H1 (cell line): ENCODE measurements around the gene ADRB2. TPM values are rescaled to one million over a fixed set of nuclear protein-coding genes. Genes with fewer than 3 reads are reported as not detected.

ENCODE experiments used
- BCL11A ChIP-seq, 2 experiments: IDR thresholded peaks; one replicate each; pipeline ENCODE4 v1.6.1; 2011; ENCODE audit warnings: low read depth in 2 of 2, low read length in 2 of 2, mild to moderate bottlenecking in 2 of 2
- CHD1 ChIP-seq: IDR thresholded peaks from 2 replicates; pipeline ENCODE4 v1.6.1; 2012; ENCODE audit warnings: low read depth, low read length, improper control_type of control experiment
- HDAC2 ChIP-seq, 2 experiments: fragments of 300-600 bp in 1 of 2; sonication (generic) in 1 of 2; IDR thresholded peaks; 2 replicates each; pipeline ENCODE4 v1.6.1; 2011 to 2012; ENCODE audit warnings: low read depth in 2 of 2, low read length in 2 of 2, mild to moderate bottlenecking in 2 of 2, moderate library complexity in 2 of 2, borderline replicate concordance in 1 of 2, inconsistent platforms in 1 of 2
- KDM1A ChIP-seq: fragments of 200-600, 300-600 bp; sonication (generic); IDR thresholded peaks from 2 replicates; pipeline ENCODE4 v1.7.1; 2016; ENCODE audit warnings: mild to moderate bottlenecking, low read length, borderline replicate concordance
- ZNF274 ChIP-seq: IDR thresholded peaks from 2 replicates; pipeline ENCODE4 v1.7.0; 2012; ENCODE audit warnings: low read length, borderline replicate concordance; ENCODE audit errors: extremely low read depth
- polyA plus RNA-seq, 7 experiments: library from polyadenylated mRNA; depleted of rRNA in 3 of 7; stranded (reverse) in 5 of 7; unstranded in 2 of 7; fragments of >200 nt in 5 of 7; fragments of 200-250 nt in 2 of 7; gene quantifications; 1 replicate in 5 of 7; 2 replicates in 1 of 7; 4 replicates in 1 of 7; pipeline versions ENCODE4 v1.2.1 to v1.2.3, GENCODE V29; 2011 to 2013; ENCODE audit warnings: missing spikeins in 2 of 7, mixed read lengths in 2 of 7
- total RNA-seq: library from RNA; stranded (reverse); fragmentation: NEBNext Ultra II Directional; extraction: Animal tissue kit (Norgen Biotek cat#: 25700); gene quantifications from 2 replicates; pipeline ENCODE4 v1.2.1, GENCODE V29; 2021

The ADRB2 gene
- total and polyA plus RNA-seq, 2 of the 8 experiments (the other 6 are each of a cell fraction or from before 2014, with no cell fraction given): 0.65 to 0.77 TPM

GRCh38 chr5:148815578-148815977 is 10.8 kb upstream of the ADRB2 start (continued):
- TF ChIP-seq BCL11A (IDR thresholded peaks at IDR 0.05; ENCODE audit: low read depth in 2 of 2, low read length in 2 of 2) (no peak), CHD1 (no peak), HDAC2 (IDR thresholded peaks at IDR 0.05; ENCODE audit: borderline replicate concordance in 1 of 2, low read depth in 2 of 2, low read length in 2 of 2) (no peak), KDM1A (no peak), ZNF274 (no peak)
